ENCODE results near the gene RIBC1.
A peak's percentile ranks its signal among the peaks of the same experiment; 100 is the strongest.
"Not testable (repeated sequence)": the region's sequence is repeated elsewhere in the genome, so short reads cannot be mapped to it uniquely, and the experiment has no call there.

Gene RIBC1

GRCh38 chrX:53437206-53437605 is 14.5 kb downstream of the RIBC1 start:
- DNase-seq, result no peak

GRCh38 chrX:53438174-53438831 is 15.6 kb downstream of the RIBC1 start:
- DNase-seq, result no peak

GRCh38 chrX:53438832-53439230 is 16.2 kb downstream of the RIBC1 start:
- no peak for DNase-seq

GRCh38 chrX:53440101-53440500 is 17.4 kb downstream of the RIBC1 start:
- no peak for DNase-seq

GRCh38 chrX:53440621-53441517 is 18.2 kb downstream of the RIBC1 start:
- DNase-seq, result peak; percentile 20

GRCh38 chrX:53441531-53442321 is 19.1 kb downstream of the RIBC1 start:
- peak; percentile 75 for DNase-seq

- DNase-seq, result no peak
These were observed 19.6 kb downstream of the RIBC1 start for GRCh38 chrX:53442322-53442631.

GRCh38 chrX:53445977-53446376 is 23.3 kb downstream of the RIBC1 start:
- DNase-seq, result peak; percentile 54

GRCh38 chrX:53447441-53447840 is 24.8 kb downstream of the RIBC1 start:
- DNase-seq, result no peak

- DNase-seq, result no peak
These were observed 27.0 kb downstream of the RIBC1 start for GRCh38 chrX:53449632-53450031.

- DNase-seq, result no peak
These were observed 30.1 kb downstream of the RIBC1 start for GRCh38 chrX:53452812-53453211.

GRCh38 chrX:53456254-53456653 is 33.6 kb downstream of the RIBC1 start:
- DNase-seq, result no peak

- DNase-seq, result no peak
These were observed 35.4 kb downstream of the RIBC1 start for GRCh38 chrX:53458082-53458481.

GRCh38 chrX:53468659-53469058 is 46.0 kb downstream of the RIBC1 start:
- not testable (repeated sequence) for DNase-seq

- DNase-seq, result no peak
These were observed 48.7 kb downstream of the RIBC1 start for GRCh38 chrX:53471346-53471745.

- DNase-seq, result no peak
These were observed 52.0 kb downstream of the RIBC1 start for GRCh38 chrX:53474707-53475106.

GRCh38 chrX:53476371-53476770 is 53.7 kb downstream of the RIBC1 start:
- DNase-seq, result no peak

GRCh38 chrX:53479301-53479700 is 56.6 kb downstream of the RIBC1 start:
- DNase-seq, result no peak
